ENCODE results near the gene CCDC102A. TPM values are rescaled to one million over a fixed set of nuclear protein-coding genes. Genes with fewer than 3 reads are reported as not detected.

CCDC102A gene
- total and polyA plus RNA-seq, 2 of the 13 experiments (the other 11 are each of a cell fraction or from before 2014, with no cell fraction given) = 2.1 to 2.8 TPM

GRCh38 chr16:57471852-57472664 is 64.3 kb downstream of the CCDC102A start (continued):
- no peak for TF ChIP-seq MAFK (conservative IDR thresholded peaks at IDR 0.05 in 1 of 2, IDR thresholded peaks at IDR 0.05 in 1 of 2; ENCODE audit: low read length in 2 of 2)
- 0 out of 2 replicates have a peak, but pooled peaks have one; percentile 10 for TF ChIP-seq STAG1 (CRISPR knock-in tag; IDR thresholded peaks at IDR 0.05)
- TF ChIP-seq ZNF891 (CRISPR knock-in tag; IDR thresholded peaks at IDR 0.05) = no peak
- TF ChIP-seq ZNF431 (CRISPR knock-in tag; IDR thresholded peaks at IDR 0.05; ENCODE audit: borderline replicate concordance, low read depth) = no peak
- TF ChIP-seq ZNF564 (CRISPR knock-in tag; IDR thresholded peaks at IDR 0.05) = no peak
- no peak for TF ChIP-seq ATRX (CRISPR knock-in tag; IDR thresholded peaks at IDR 0.05; ENCODE audit: borderline replicate concordance)
- no peak for TF ChIP-seq MAFG (CRISPR knock-in tag; IDR thresholded peaks at IDR 0.05)
- TF ChIP-seq KLF13 (CRISPR knock-in tag; IDR thresholded peaks at IDR 0.05) = no peak
- TF ChIP-seq ZSCAN30 (CRISPR knock-in tag; IDR thresholded peaks at IDR 0.05) = no peak
- peak in 1 of 2 experiments; percentile 78; a peak in 2 of 4 replicates for TF ChIP-seq EP300 (IDR thresholded peaks at IDR 0.05; ENCODE audit: low read depth in 2 of 2, low read length in 2 of 2)
- TF ChIP-seq EP300 (CRISPR knock-in tag; IDR thresholded peaks at IDR 0.05; ENCODE audit: borderline replicate concordance) = no peak
- TF ChIP-seq ZNF414 (CRISPR knock-in tag; IDR thresholded peaks at IDR 0.05) = peak; percentile 63
- TF ChIP-seq ZNF713 (CRISPR knock-in tag; IDR thresholded peaks at IDR 0.05) = no peak
- TF ChIP-seq ZNF878 (CRISPR knock-in tag; IDR thresholded peaks at IDR 0.05) = no peak; the same call in 1 of the 2 replicates
- TF ChIP-seq ESRRA (CRISPR knock-in tag; IDR thresholded peaks at IDR 0.05; ENCODE audit: low read depth) = peak; percentile 86
- 0 out of 2 replicates have a peak, but pooled peaks have one; percentile 20 for TF ChIP-seq ZFX (CRISPR knock-in tag; IDR thresholded peaks at IDR 0.05; ENCODE audit: low read depth)
- TF ChIP-seq PHF5A (CRISPR knock-in tag; IDR thresholded peaks at IDR 0.05; ENCODE audit: low read depth, unreplicated experiment) = no peak
- TF ChIP-seq FOXA1 (IDR thresholded peaks at IDR 0.05) = no peak
- TF ChIP-seq FOXA1 (CRISPR knock-in tag; IDR thresholded peaks at IDR 0.05) = peak; percentile 42
- TF ChIP-seq PTBP1 (IDR thresholded peaks at IDR 0.05; ENCODE audit: low read depth, low read length, poor library complexity, severe bottlenecking) = no peak
- TF ChIP-seq MXD3 (CRISPR knock-in tag; IDR thresholded peaks at IDR 0.05) = no peak
- TF ChIP-seq FOXK1 (CRISPR knock-in tag; IDR thresholded peaks at IDR 0.05; ENCODE audit: borderline replicate concordance, low read depth) = peak; percentile 43; the same call in 1 of the 2 replicates
- peak; percentile 46; the same call in 1 of the 2 replicates for TF ChIP-seq ZNF605 (CRISPR knock-in tag; IDR thresholded peaks at IDR 0.05)
- no peak; the same call in 1 of the 2 replicates for TF ChIP-seq ATF2 (CRISPR knock-in tag; IDR thresholded peaks at IDR 0.05)
- no peak for TF ChIP-seq MTERF4 (CRISPR knock-in tag; IDR thresholded peaks at IDR 0.05)
- TF ChIP-seq ZNF747 (CRISPR knock-in tag; IDR thresholded peaks at IDR 0.05; ENCODE audit: borderline replicate concordance) = 0 out of 2 replicates have a peak, but pooled peaks have one; percentile 60
- TF ChIP-seq ZNF484 (CRISPR knock-in tag; IDR thresholded peaks at IDR 0.05; ENCODE audit: borderline replicate concordance, low read depth) = no peak
- no peak for TF ChIP-seq FOXM1 (CRISPR knock-in tag; IDR thresholded peaks at IDR 0.05)

Measured in HepG2 (cell line).